Trophoblast cell (in vitro differentiated cells and primary cell): Measurements from ENCODE around the gene SOBP. TPM values are rescaled to one million over a fixed set of nuclear protein-coding genes. Genes with fewer than 3 reads are reported as not detected.

ENCODE experiments used
- DNase-seq, 2 donors: peaks; one replicate each; pipeline ENCODE4 v3.0.0-alpha.2; 2016
- H2AFZ ChIP-seq: 2 replicates; pipeline ENCODE4 v1.6.1; 2013; ENCODE audit warnings: low read length, moderate library complexity, mild to moderate bottlenecking; ENCODE audit not compliant: insufficient read depth, poor library complexity
- H2AK5ac ChIP-seq: 2 replicates; pipeline ENCODE4 v1.6.1; 2013; ENCODE audit warnings: mild to moderate bottlenecking, low read length
- H2BK120ac ChIP-seq: 2 replicates; pipeline ENCODE4 v1.6.1; 2013; ENCODE audit warnings: low read length, mild to moderate bottlenecking, moderate library complexity; ENCODE audit not compliant: insufficient read depth, poor library complexity
- H2BK12ac ChIP-seq: 2 replicates; pipeline ENCODE4 v1.6.1; 2013; ENCODE audit warnings: mild to moderate bottlenecking, low read length, moderate library complexity
- H2BK5ac ChIP-seq: 2 replicates; pipeline ENCODE4 v1.6.1; 2013; ENCODE audit warnings: low read length, low read depth, moderate library complexity, mild to moderate bottlenecking; ENCODE audit not compliant: poor library complexity
- H3K14ac ChIP-seq: 2 replicates; pipeline ENCODE4 v1.6.1; 2013; ENCODE audit warnings: mild to moderate bottlenecking, low read length
- H3K18ac ChIP-seq: 2 replicates; pipeline ENCODE4 v1.6.1; 2013; ENCODE audit warnings: mild to moderate bottlenecking, low read length
- H3K23ac ChIP-seq: 2 replicates; pipeline ENCODE4 v1.6.1; 2013; ENCODE audit warnings: low read length
- H3K27ac ChIP-seq: 2 replicates; pipeline ENCODE4 v1.5.1; 2013; ENCODE audit warnings: low read depth, mild to moderate bottlenecking, inconsistent platforms, low read length, moderate library complexity
- H3K27me3 ChIP-seq: 2 replicates; pipeline ENCODE4 v1.6.1; 2013; ENCODE audit warnings: inconsistent platforms, mild to moderate bottlenecking, low read length, moderate library complexity; ENCODE audit not compliant: insufficient read depth
- H3K36me3 ChIP-seq, 2 experiments: 1 replicate in 1 of 2; 2 replicates in 1 of 2; pipeline ENCODE4 v1.6.1; 2013; ENCODE audit warnings: low read length in 2 of 2, mild to moderate bottlenecking in 2 of 2, moderate library complexity in 1 of 2; ENCODE audit not compliant: insufficient read depth in 2 of 2, control insufficient read depth in 1 of 2
- H3K4ac ChIP-seq: 2 replicates; pipeline ENCODE4 v1.6.1; 2013; ENCODE audit warnings: low read depth, mild to moderate bottlenecking, low read length, moderate library complexity
- H3K4me1 ChIP-seq, 2 experiments: 1 replicate in 1 of 2; 2 replicates in 1 of 2; pipeline ENCODE4 v1.6.1; 2013; ENCODE audit warnings: low read length in 2 of 2, mild to moderate bottlenecking in 2 of 2, moderate library complexity in 1 of 2; ENCODE audit not compliant: insufficient read depth in 2 of 2, control insufficient read depth in 1 of 2
- H3K4me2 ChIP-seq: 2 replicates; pipeline ENCODE4 v1.6.1; 2013; ENCODE audit warnings: inconsistent platforms, mild to moderate bottlenecking, low read length, moderate library complexity
- H3K4me3 ChIP-seq: 2 replicates; pipeline ENCODE4 v1.5.1; 2013; ENCODE audit warnings: mild to moderate bottlenecking, low read depth, low read length, inconsistent platforms
- H3K79me1 ChIP-seq: one replicate; pipeline ENCODE4 v1.6.1; 2013; ENCODE audit warnings: low read length
- H3K79me2 ChIP-seq: 2 replicates; pipeline ENCODE4 v1.6.1; 2013; ENCODE audit warnings: low read length, mild to moderate bottlenecking; ENCODE audit not compliant: control insufficient read depth, insufficient read depth, poor library complexity
- H3K9ac ChIP-seq: 2 replicates; pipeline ENCODE4 v1.6.1; 2013; ENCODE audit warnings: mild to moderate bottlenecking, low read length
- H3K9me3 ChIP-seq: 2 replicates; pipeline ENCODE4 v1.6.1; 2013; ENCODE audit warnings: low read depth, mild to moderate bottlenecking, control low read depth, inconsistent platforms, low read length; ENCODE audit not compliant: insufficient read depth
- H4K12ac ChIP-seq: 2 replicates; pipeline ENCODE4 v1.6.1; 2013; ENCODE audit warnings: low read depth, mild to moderate bottlenecking, low read length, moderate library complexity
- H4K8ac ChIP-seq: 2 replicates; pipeline ENCODE4 v1.6.1; 2013; ENCODE audit warnings: low read depth, mild to moderate bottlenecking, low read length, moderate library complexity
- H4K91ac ChIP-seq: one replicate; pipeline ENCODE4 v1.6.1; 2013; ENCODE audit warnings: low read depth, mild to moderate bottlenecking, low read length, moderate library complexity
- WGBS: extraction: QIAGEN DNeasy Blood & Tissue Kit; methylation state at CpG from one replicate; pipeline ENCODE4 v1.1.7; 2013; ENCODE audit warnings: missing lambda C conversion rate; ENCODE audit not compliant: insufficient read length, insufficient coverage; ENCODE audit errors: extremely low coverage; 5-methylcytosine and 5-hydroxymethylcytosine counted together
- polyA plus RNA-seq: library from polyadenylated mRNA; stranded (reverse); fragments of 200-250 nt; gene quantifications from 2 replicates; pipeline ENCODE4 v1.2.3, GENCODE V29; 2013

SOBP gene, protein sequence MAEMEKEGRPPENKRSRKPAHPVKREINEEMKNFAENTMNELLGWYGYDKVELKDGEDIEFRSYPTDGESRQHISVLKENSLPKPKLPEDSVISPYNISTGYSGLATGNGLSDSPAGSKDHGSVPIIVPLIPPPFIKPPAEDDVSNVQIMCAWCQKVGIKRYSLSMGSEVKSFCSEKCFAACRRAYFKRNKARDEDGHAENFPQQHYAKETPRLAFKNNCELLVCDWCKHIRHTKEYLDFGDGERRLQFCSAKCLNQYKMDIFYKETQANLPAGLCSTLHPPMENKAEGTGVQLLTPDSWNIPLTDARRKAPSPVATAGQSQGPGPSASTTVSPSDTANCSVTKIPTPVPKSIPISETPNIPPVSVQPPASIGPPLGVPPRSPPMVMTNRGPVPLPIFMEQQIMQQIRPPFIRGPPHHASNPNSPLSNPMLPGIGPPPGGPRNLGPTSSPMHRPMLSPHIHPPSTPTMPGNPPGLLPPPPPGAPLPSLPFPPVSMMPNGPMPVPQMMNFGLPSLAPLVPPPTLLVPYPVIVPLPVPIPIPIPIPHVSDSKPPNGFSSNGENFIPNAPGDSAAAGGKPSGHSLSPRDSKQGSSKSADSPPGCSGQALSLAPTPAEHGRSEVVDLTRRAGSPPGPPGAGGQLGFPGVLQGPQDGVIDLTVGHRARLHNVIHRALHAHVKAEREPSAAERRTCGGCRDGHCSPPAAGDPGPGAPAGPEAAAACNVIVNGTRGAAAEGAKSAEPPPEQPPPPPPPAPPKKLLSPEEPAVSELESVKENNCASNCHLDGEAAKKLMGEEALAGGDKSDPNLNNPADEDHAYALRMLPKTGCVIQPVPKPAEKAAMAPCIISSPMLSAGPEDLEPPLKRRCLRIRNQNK
- 0.11 TPM in 2 replicates for polyA plus RNA-seq

DNA sequence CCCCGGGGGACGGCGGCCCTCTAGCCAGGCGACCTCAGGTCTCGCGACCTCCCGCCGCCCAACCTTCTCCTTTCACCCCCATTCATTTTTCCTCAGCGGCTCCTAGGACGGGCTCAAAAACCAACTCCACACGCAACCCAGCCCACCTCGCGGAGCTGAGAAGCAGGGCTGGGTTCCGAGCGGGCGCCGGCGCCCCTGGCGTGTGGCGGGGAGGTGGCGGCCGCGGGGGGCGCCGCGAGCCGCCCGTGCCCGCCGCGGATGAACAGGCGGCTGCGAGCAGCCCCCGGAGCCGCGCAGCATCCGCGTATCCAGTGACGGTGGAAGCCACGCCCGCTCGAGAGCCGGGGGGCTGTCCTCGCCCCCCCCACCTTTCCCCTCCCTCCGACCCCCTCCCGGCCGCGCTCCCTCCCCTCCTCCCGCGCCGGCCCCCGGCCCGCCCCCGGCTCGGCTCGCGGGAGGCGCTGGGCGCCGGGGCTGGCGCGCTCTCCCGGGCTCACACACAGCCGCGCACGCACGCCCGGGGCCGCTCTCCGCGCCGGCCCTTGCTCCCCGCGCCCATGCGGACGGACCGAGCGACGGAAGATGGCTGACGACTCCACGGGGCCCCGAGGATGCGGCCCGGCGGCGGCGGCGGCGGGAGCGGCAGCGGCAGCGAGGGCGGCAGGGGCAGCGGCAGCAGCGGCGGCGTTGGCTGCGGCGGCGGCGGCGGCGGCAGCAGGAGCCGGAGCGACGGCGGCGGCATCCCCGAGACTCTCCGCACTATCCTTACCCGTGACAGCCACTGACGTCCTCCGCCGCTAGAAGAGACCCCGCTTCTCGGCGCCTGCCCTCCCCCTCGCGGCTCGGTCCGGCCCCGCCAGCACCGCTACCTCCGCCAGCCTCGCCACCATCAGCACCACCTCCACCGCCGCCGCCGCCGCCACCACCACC is at the start of gene SOBP:
TSS of gene SOBP (plus strand) at position 482 of the 930 bp plus-strand sequence. CDS start 500 bp downstream, outside the sequence.
- H2BK120ac ChIP-seq, result no peak within 1 kb of the TSS
- H2AK5ac ChIP-seq, result no peak within 1 kb of the TSS
- peak within 1 kb of the TSS; percentile 84 for H2AFZ ChIP-seq
- peak within 1 kb of the TSS; percentile 80 for H3K4me3 ChIP-seq
- no peak within 1 kb of the TSS for H3K18ac ChIP-seq
- no peak within 1 kb of the TSS for H2BK12ac ChIP-seq
- peak in 1 of 2 donors; percentile 47 for DNase-seq
- H3K4ac ChIP-seq, result no peak within 1 kb of the TSS
- no peaks in the 10 kb centered on the region for H3K79me1 ChIP-seq
- no peaks in the 10 kb centered on the region for H3K9me3 ChIP-seq
- no peak within 1 kb of the TSS for H3K23ac ChIP-seq
- no peaks in the 10 kb centered on the region for H3K79me2 ChIP-seq
- no peak within 1 kb of the TSS for H4K91ac ChIP-seq
- no peak within 1 kb of the TSS for H3K14ac ChIP-seq
- no peak within 1 kb of the TSS for H3K27ac ChIP-seq
- H2BK5ac ChIP-seq, result no peak within 1 kb of the TSS
- peaks cover 15% of the 10 kb centered on the region in 2 experiments for H3K4me1 ChIP-seq
- H3K4me2 ChIP-seq, result peak within 1 kb of the TSS; percentile 86
- no CpG with 5 or more reads among the region's 130 CpGs for WGBS
- peaks cover 42% of the 10 kb centered on the region for H3K27me3 ChIP-seq
- no peak within 1 kb of the TSS for H3K9ac ChIP-seq
- no peak within 1 kb of the TSS for H4K8ac ChIP-seq
- no peak within 1 kb of the TSS for H4K12ac ChIP-seq
- H3K36me3 ChIP-seq, result no peaks in the 10 kb centered on the region

DNA sequence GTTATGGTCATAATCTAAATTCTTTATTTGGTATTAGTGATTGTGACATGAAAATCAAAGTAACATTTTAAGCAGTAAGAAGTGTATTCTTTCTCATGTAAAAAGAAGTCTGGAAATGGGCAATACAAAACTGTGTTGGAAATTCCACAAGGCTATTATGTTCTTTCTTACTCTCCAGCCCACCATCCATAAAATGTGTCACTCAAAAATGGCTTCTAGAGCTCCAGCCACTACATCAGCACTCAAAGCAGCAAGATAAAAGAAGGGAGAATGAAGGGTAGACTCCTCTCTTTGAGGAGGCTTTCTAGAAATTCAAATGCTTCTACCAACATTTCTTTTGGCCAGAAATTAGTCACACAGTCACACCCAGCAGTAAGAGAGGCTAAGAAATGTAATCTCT is 49.0 kb upstream of the SOBP start:
- Histone ChIP-seq H3K4me1 (no peaks in the 10 kb centered on the region), H3K4me3 (no peak overlapping the region), H4K12ac (no peak overlapping the region), H3K27me3 (no peaks in the 10 kb centered on the region), H3K4ac (no peak overlapping the region), H3K14ac (no peak overlapping the region), H3K27ac (no peak overlapping the region), H3K36me3 (no peaks in the 10 kb centered on the region), H2BK5ac (no peak overlapping the region), H3K79me1 (no peaks in the 10 kb centered on the region), H2AFZ (no peak overlapping the region), H3K4me2 (no peak overlapping the region), H4K91ac (no peak overlapping the region), H3K23ac (no peak overlapping the region), H3K18ac (no peak overlapping the region), H3K9ac (no peak overlapping the region), H3K9me3 (no peaks in the 10 kb centered on the region), H4K8ac (no peak overlapping the region), H3K79me2 (no peaks in the 10 kb centered on the region), H2AK5ac (no peak overlapping the region), H2BK12ac (no peak overlapping the region), H2BK120ac (no peak overlapping the region)
- no peak for DNase-seq

DNA sequence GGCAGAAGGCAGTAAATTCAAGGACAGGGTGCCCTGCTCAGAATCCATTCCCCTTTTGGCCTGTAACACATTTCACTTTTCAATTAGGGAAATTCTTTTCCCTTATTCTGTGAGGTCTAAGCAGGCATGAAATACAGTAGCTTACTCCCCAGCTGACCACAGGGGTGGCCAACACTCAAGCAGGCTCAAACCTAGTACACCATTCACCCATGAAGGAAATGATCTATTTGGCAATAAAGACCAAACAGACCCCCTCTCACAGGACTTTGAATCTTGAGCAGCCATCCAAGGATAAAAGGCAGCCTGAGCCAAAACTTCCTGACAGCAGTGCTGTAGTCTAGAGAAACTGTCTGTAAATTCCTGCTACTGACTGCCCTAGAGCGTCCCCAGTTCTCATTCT is 48.2 kb upstream of the SOBP start:
- H2BK5ac ChIP-seq, result no peak overlapping the region
- no peak overlapping the region for H3K18ac ChIP-seq
- DNase-seq, result no peak
- H3K14ac ChIP-seq, result no peak overlapping the region
- WGBS, result no CpG with 5 or more reads among the region's 1 CpG
- H3K27ac ChIP-seq, result no peak overlapping the region
- no peaks in the 10 kb centered on the region for H3K79me1 ChIP-seq
- no peaks in the 10 kb centered on the region for H3K9me3 ChIP-seq
- H4K91ac ChIP-seq, result no peak overlapping the region
- no peak overlapping the region for H3K23ac ChIP-seq
- H3K79me2 ChIP-seq, result no peaks in the 10 kb centered on the region
- no peak overlapping the region for H3K9ac ChIP-seq
- no peak overlapping the region for H4K8ac ChIP-seq
- H2BK120ac ChIP-seq, result no peak overlapping the region
- no peak overlapping the region for H4K12ac ChIP-seq
- no peaks in the 10 kb centered on the region for H3K27me3 ChIP-seq
- H2AK5ac ChIP-seq, result no peak overlapping the region
- H3K4me3 ChIP-seq, result no peak overlapping the region
- H3K4me2 ChIP-seq, result no peak overlapping the region
- no peak overlapping the region for H2AFZ ChIP-seq
- H3K36me3 ChIP-seq, result no peaks in the 10 kb centered on the region
- no peak overlapping the region for H3K4ac ChIP-seq
- H2BK12ac ChIP-seq, result no peak overlapping the region
- no peaks in the 10 kb centered on the region for H3K4me1 ChIP-seq
